ENCODE measurements around the gene TET1.
"Not testable (repeated sequence)": the region's sequence is repeated elsewhere in the genome, so short reads cannot be mapped to it uniquely, and the experiment has no call there.

Gene TET1
- 3.7 to 7.5 reads per million in 2 donors for total RNA-seq

DNA sequence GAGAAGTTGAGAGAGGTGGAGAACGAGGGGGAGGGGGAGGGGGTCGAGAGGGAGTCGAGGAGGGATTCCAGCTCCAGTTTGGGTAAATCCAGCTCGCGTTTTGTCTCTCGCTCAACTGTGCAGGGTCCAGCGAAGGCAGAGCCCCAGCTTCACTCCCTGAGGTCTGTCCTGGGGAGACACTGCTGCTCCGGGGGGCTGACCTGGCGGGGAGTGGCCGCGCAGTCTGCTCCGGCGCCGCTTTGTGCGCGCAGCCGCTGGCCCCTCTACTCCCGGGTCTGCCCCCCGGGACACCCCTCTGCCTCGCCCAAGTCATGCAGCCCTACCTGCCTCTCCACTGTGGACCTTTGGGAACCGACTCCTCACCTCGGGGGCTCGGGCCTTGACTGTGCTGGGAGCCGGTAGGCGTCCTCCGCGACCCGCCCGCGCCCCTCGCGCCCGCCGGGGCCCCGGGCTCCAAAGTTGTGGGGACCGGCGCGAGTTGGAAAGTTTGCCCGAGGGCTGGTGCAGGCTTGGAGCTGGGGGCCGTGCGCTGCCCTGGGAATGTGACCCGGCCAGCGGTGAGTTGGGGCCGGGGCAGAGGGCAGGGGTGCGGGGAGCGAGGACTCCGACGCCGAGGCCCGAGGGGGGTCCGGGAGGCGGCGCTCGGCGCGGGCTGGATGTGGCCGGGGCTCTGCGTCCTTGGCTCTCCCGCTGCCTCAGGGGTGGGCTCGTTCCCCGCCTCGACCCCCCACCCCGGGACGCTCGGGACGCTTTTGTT is at the start of gene TET1:
Gene TET1 (plus strand): TSS at position 152 of the 757 bp plus-strand sequence. CDS start 12,002 bp downstream, outside the sequence.
- DNase-seq: no peak

DNA sequence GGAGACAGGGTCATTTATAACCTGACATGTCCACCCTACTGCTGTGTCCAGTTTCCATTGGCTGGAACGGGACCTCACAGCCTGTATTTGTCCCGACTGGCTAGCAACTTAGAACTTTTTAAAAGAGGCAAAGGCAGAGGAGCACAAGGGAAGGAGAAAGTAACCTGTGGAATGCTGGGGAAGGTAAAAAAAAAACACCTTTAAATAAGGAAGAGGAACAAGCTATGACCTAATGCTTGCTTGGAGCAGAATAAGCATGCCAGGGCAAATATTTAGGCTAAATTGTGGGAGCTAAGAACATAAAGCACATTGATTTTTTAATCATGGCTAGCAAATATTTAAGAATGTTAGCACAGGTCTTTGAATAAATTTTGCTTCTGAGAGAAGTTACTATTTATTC is 43.9 kb upstream of the TET1 start:
- not testable (repeated sequence) for DNase-seq

DNA sequence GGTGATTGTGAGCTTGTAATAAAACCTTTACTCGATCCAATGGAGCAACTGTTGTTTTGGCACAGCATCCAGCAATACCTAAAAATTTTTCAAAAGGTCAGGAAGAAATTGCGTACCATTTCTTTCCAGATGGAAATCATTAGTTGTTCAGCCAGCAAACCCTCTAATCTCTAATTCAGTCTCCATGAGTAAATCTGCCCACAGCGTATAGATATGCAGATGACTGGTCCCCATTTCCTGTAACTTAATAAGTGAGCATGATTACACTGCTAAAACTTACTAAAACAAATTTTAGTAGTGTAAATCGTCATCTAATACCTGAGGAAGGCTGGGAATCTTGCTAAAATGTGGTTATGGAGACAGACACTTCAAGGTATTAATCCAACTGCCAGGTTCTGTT is 43.4 kb upstream of the TET1 start:
- DNase-seq: no peak

DNA sequence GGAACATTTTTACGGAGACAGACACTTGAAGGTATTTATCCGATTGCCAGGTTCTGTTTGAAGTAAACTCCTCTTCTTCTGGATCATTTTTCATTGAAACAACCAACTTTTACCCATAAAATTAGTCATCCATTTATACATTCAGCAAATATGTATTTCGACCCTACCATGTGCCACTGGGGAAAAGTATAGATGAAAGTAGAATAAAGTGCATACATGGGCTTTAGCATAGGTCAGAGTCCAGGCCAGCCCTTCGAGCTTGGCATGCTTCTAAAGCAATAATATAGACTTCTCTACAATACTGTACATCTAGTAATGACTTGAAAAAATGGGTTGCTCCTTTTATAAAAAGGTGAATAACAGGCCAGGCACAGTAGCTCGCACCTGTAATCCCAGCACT is 42.9 kb upstream of the TET1 start:
- no peak for DNase-seq

DNA sequence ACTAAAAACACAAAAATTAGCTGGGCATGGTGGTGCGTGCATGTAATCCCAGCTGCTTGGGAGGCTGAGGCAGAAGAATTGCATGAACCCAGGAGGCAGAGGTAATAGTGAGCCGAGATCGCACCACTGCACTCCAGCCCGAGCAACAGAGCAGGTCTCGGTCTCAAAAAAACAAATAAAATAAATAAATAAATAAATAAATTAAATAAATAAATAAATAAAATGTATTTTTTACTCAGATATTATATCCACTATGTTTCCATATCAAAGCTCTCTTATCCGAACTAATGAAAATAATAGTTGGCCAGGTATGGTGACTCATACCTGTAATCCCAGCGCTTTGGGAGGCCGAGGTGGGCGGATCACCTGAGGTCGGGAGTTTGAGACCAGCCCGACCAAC is 41.5 kb upstream of the TET1 start:
- not testable (repeated sequence) for DNase-seq

DNA sequence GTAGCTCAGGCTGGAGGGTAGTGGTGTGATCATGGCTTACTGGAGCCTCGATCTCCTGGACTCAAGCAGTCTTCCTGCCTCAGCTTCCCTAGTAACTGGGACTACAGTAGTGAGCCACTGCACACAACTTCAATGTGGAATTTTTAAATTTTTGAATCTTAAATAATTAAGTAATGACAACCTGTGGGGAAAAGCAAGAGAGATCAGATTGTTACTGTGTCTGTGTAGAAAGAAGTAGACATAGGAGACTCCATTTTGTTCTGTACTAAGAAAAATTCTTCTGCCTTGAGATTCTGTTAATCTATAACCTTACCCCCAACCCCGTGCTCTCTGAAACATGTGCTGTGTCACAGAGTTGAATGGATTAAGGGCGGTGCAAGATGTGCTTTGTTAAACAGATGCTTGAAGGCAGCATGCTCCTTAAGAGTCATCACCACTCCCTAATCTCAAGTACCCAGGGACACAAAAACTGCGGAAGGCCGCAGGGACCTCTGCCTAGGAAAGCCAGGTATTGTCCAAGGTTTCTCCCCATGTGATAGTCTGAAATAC is 34.6 kb upstream of the TET1 start:
- DNase-seq: not testable (repeated sequence)

DNA sequence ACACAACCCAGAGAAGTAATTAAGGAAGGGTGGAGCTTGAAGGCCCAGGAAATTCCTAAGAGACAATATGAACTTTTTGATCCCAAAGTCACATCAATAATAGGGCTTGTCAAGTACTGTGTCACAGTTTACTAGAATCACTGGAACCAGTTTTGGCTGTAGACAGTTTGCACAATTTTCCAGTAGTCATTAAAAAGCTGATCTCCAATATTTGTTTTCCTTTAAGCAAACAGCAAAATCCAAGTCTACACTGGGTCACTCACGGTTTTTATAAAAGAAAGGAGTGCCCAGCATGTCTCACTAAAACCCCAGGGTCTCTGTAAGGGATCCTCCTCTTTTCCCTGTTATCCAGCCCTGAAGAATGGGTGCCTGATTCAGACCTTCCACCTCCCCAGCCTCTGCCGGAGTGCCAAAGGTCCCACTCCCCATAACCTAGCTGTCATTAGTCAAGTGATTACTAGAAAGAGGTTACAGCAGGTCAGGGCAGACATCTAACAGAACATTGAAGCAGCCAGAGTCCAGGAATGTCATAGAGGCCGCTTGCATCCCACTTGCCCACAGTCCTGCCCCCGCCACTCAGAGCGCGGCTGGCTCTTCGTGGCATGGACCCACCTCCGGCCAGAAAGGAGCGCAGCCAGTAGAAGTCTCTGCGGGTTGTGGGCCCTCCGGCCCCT is 33.4 kb upstream of the TET1 start:
- DNase-seq: no peak

DNA sequence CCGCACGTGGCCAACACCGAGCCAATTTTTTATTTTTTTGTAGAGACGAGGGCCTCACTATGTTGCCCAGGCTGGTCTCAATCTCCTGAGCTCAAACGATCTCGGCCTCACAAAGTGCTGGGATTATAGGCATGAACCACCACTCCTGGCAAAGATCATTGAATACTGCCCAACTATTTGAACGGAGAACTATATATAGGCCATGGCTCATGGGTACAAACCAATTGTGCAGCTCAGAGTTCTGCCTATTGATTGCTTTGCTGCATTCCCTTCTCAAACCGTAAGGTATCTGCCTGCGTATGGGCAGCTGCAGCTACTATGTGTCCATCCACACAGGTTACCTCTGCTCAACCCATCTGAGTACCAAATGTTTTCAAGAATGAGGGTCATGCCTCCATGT is 23.2 kb upstream of the TET1 start:
- no peak for DNase-seq

DNA sequence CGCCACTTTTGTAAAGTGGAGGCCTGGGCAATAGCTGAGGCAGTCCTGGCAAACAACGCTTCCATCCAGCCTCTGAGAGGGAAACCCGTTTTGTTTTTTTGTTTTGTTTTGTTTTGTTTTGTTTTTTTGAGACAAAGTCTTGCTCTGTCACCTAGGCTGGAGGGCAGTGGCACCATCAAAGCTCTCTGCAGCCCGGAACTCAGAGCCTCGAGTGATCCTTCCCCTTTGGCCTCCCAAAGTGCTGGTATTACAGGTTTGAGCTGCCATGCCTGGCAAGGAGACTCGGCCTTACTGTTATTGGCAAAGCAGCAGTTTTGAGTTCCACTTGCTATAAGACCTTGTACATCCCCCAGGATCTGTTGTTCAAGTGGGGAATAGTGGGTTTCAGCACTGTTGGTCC is 22.3 kb upstream of the TET1 start:
- no peak for DNase-seq

DNA sequence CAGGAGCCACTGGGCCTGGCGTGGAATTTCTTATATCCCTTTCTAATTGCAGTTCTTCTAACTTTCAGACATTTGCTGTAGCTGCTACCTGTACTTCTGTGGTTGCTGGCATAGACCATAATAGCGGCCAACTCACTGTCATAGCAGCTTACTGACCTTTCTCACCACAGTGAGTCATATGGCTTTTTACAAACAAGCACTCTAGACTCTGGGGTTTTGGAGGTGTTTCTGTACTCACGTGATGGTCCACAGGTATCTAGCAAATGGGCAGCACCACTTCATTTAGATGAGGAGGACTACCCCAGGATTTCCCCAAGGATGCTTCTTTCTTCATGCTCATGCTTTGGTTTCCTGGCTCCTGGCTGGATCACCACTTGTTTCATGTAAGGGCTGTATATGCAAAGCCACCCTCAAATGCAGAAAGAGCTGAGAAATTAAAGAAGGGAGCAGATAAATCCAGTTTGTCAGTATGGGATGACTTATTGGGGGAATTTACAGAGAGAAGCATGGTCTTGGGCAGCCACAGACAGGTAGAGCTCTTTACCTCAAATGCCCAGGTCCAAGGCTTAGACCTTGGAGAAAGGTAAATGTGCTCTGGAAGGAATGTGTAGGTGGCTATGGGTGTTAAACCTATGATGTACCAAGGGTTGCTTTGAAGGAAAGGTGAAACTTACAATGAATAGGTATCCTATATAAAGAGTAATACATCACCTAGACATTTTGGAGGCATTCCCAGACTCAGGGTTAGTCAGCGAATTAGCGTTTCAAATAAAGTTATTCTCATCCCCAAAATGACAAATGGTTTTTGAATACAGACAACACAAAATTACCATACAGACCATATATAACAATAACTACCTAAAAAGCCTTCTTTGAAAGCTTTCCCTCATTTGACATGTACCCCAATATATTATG is 16.9 kb upstream of the TET1 start:
- no peak for DNase-seq

DNA sequence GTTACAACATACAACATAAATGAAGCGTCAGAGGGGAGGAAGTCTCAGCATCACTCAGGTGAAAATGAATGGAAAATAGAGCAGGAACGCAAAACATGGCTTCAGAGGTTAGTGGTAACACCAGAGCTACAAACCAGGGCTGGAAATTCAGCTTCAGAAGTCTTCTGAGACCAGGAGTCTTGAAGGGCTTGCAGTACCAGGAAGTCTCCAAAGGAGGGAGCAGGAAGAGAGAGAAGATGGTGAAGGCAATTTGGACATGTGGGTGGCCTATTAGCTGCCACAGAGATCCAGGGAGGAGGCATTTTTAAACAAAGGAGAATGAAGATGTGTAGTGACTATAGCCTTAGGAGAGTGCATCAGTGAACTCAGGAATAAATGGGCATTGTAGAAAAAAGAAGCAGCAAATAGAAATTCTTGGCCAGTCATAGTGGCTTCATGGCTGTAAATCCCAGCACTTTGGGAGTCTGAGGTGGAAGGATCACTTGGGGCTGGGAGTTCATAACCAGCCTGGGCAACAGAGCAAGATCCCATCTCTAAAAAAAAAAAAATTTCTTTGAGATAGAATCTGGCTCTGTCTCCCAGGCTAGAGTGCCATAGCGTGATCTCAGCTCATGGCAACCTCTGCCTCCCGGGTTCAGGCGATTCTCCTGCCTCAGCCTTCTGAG is 9.3 kb upstream of the TET1 start:
- DNase-seq: no peak

DNA sequence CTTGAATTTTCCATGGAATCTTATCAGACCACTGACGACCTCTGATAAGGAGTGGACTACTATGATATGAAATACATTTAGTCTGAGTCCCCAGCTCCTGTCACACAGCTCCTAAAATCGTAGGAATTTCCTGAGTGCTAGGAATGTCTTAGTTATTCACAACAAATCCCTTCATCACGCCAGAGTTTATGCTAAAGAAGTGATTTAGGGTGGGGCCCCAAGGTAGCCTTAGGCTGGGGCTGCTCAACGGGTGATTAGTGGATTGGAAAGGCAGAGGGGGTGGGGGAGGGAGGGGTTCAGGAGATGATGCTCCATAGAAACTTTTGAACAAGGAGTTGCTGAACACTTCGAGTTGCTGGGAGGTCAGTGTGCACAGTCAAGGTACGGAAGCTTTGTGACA is 7.0 kb upstream of the TET1 start:
- no peak for DNase-seq

DNA sequence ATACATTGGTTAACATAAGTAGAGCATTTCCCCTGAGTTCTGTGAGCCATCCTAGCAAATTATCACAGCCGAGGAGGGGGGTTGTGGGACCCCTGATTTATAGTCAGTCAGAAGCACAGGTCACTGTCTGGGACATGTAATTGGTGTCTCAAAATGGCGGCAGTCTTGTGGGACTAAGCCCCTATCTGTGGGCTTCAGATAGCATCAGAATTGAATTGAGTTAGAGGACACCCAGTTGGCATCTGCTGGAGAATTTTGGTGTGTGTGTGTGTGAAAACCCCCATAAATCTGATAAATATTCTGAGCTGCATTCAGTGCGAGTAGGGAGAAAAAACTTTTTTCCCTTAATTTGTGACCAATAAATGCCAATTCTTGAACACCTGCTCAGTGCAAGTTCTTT is 6.5 kb upstream of the TET1 start:
- no peak for DNase-seq

DNA sequence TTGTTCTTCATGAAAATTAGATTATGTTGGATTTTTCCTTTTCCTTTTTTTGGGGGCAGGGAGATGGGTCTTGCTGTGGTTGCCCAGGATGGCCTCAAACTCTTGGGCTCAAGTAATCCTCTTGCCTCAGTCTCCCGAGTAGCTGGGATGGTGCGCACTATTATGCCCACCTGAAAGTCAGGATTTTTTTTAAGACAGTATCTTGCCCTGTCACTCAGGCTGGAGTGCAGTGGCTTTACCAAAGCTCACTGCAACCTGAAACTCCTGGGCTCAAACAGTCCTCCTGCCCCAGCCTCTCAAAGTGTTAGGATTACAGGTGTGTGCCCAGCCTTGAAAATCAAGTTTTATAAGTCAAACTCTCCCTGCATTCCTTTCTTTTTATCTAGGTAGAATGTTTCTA is 1.7 kb upstream of the TET1 start:
- no peak for DNase-seq

DNA sequence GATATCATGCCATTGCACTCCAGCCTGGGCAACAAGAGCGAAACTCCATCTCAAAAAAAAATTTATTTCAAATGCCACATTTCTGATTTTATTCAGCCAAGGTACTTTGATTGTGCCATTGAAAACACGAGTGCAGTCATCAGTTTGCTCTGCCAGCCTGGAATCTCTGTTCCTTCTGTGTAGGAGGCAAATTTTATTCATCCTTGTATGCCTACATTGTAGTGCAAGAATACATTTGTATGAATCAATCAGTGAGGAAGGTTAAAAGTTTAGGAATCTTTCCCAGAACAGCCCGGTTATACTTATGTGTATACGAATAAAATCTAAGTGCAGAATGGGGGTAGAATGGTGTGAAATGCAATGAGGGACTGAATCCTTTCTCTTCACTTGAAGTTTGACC is 886 bp upstream of the TET1 start:
- DNase-seq: no peak

DNA sequence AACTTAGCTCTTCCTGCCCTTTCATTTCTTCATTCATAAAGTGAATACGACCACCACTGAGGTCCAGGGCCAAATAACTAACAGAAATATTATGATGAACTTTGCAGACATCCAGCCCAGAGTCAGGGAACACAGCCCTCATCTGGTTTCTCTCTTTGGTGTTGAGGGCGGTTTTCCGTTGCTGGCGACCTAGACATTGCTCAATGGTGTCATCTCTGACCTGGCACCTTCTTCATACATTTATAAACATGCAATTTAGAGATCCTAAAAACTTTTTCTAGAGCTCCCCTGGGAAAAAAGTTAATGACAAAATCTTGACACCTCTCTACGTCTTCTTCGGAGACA is 324 bp upstream of the TET1 start:
- DNase-seq: no peak

DNA sequence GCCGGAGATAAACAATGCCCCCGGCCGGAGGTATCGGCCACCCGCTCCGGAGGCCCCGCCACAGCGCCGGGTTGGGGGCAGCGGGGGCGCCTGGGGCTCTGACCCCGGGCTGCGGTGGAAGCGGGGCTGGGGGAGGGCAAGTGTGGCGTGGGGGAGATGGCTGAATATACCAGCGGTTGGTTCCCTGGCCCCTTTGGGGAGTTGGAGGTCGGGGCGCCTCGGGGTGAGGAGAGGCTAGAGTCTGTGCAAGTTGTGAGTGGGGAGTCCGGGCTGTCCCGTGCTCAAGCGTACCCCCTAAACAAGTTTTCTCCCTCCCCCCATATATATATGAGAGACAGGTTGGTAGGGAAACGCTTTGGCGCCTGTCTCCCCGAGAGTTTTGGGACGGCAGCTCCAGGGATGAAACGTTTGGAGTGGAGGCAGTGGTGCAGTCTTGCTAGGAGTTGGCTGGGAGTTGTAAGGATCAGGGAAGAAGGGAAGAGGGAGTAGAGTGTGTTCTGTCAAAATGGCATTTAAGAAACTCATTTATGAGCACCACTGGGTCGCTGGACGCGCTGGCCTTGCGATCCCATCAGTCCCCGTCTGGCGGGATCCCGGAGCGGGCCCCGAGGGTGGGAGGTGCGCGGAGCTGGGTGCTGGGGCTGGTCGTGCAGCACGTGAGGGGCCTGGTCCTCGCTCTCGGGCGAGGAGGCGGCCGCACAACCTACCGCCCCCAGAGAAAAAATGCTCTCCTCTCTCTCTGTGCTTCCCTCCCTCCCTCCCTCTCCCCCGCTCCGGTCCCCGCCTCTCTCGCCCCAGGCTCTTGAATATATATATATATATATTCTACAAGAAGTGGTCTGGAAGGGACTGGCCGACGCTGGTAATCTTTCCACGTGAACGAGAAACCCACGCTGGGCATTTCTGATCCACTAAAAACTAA is 1.1 kb downstream of the TET1 start:
- DNase-seq: no peak

DNA sequence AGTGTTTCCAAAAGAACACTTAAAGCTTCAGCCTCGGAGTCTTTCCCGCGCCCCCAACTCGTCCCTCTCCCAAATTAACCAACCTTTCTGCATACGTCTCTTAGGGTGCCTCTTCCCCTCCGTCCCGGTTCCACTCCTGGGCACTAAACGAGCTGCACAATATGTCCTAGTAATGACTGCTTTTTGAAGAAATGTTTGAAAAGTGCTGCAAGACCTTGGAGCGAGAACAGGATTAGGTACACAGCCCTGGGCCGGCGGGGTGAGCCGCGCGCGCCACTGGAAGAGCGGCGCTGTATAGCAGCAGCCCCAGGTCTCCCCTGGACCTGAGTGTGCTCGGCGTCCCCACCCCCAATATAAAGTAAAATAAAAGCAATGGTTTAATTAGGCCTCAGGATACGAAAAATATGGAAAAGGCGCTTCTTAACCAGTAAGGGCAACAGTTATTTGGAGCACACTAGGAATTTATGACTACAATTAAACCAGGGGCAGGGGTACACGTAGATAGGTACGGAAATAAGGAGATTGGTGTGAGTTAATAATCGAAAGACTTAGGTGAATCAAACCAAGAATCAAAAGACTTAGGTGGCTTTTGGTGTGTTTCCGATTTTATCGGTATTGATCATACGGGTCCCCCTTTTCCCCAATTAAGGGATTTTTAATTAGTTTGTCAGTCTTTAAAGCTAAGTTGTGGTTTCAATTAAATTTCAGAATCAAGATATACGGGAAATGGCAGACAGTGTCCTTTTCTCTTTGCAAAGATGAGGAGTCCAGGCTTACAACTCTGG is 1.9 kb downstream of the TET1 start:
- no peak for DNase-seq

DNA sequence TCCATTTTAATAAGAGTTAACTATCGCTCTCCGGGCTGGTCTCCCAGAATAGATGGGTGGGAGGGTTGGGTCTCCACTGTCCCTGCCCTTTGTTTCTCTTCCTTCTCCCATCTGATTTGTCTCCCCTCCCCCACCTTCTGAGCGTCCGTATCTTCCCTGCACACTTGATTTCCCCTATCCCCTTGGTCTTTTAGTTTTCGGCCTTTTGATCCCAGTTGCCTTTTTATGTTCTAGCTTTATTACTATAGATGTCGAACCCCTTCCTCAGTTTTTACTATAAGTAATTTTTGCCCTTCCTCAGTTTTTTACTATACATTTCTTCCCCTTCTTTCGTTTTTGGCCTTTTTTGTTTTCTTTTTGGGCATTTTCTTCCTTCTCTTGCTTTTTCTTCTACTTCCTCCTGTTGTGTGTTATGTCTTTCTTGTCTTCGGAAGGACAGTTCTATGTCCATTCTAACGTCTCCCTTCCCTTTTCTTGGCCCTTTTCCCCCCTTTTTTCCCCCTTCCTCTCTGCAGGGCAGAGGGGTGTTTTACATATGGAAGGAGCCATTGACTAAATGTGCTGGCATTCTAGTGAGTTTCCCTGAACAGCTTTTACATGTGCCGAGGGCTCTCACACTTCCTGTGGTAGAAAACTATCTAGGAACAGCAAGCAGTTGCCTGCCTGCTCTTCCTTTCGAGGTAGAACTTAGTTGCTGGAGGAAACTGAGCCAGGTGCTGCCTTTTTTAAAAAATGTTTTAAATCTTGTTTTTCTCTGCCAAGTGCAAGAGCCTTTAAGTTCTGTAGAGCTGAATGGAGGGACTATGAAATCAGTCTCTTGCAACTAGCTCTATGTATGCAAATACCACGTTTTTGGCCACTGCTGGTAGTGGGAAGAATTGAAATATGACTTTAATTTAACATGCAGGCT is 2.8 kb downstream of the TET1 start:
- no peak for DNase-seq

DNA sequence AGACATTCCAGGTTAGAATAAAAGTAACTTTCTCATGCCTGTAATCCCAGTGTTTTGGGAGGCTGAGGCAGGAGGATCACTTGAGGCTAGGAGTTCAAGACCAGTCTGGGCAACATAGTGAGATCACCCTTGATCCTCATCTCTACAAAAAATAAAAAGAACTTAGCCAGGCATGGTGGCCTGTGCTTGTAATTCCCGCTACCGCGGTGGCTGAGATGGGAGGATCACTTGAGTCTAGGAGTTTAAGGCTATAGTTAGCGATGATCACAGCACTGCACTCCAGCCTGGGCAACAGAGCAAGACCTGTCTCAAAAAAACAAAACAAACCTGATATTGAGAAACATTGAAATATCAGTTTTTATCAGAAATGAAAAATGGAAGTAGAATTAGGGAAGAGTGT is 4.6 kb downstream of the TET1 start:
- no peak for DNase-seq
